Measurements from ENCODE around the gene GLRA1.

The GLRA1 gene

DNA sequence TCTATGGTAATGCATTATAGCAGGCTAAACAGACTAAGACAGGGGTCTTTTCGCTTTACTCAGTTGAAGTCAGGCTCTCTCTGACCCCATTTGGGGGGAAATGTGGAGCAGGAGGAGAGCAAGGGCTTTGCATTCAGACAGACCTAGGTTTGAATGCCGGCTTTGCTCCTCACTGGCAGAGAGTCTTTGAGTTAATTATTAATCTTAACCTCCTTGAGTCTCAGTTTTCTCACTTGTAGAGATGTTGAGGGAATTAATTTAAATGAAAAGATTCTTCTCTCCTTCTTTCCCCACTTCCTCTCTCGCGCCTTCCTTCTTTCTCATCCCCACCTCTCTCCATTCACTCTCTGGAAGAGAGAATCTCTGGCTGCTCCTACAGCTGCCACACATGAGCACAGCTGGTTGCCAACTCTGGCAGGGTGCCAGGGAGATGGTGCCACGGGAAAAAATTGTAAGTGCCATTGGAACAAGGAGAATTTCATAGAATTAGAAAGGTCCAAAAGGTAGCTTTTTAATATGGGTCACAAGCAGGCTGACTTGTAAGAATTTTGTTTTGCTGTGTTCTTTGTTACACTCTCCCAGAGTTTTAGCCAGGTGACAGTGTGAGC is 25.2 kb upstream of the GLRA1 start:
- Histone ChIP-seq H3K4me3 (ENCODE audit: low read depth in 1 of 2, low read length in 2 of 2) (no peak overlapping the region), H3K9me3 (ENCODE audit: control insufficient read depth in 1 of 2, low read length in 2 of 2) (peaks cover 0 to 4% of the 10 kb centered on the region in 2 donors), H3K27me3 (ENCODE audit: low read depth, low read length) (no peaks in the 10 kb centered on the region), H3K27ac (ENCODE audit: low read length) (no peak overlapping the region), H3K4me1 (ENCODE audit: control insufficient read depth in 1 of 2, insufficient read depth in 2 of 2, low read length in 2 of 2) (no peaks in the 10 kb centered on the region), H3K36me3 (ENCODE audit: control insufficient read depth in 1 of 2, insufficient read depth in 2 of 2, low read length in 2 of 2) (no peaks in the 10 kb centered on the region)

DNA sequence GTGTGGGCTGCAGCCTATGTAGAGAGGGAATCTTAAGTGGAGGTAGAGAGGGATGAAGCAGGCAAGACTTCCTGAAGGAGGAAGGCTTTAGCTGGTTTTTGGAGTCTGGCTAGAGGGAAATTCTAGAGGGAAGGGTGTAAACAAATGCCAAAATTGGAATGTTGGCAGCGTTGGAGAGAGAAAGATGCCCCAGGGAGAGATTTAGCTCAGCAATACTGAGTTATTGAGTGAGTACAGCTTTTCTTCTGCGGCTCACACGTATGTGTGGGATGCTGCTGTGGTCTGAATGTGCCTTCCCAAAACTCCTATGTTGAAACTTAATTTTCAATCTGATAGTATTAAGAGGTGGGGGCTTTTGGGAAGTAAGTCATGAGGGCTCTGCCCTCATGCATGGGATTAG is 24.5 kb upstream of the GLRA1 start:
- Histone ChIP-seq H3K4me1 (ENCODE audit: control insufficient read depth in 1 of 2, insufficient read depth in 2 of 2, low read length in 2 of 2) (no peaks in the 10 kb centered on the region), H3K27ac (ENCODE audit: low read length) (no peak overlapping the region), H3K4me3 (ENCODE audit: low read depth in 1 of 2, low read length in 2 of 2) (no peak overlapping the region), H3K27me3 (ENCODE audit: low read depth, low read length) (no peaks in the 10 kb centered on the region), H3K9me3 (ENCODE audit: control insufficient read depth in 1 of 2, low read length in 2 of 2) (peaks cover 0 to 4% of the 10 kb centered on the region in 2 donors), H3K36me3 (ENCODE audit: control insufficient read depth in 1 of 2, insufficient read depth in 2 of 2, low read length in 2 of 2) (no peaks in the 10 kb centered on the region)

DNA sequence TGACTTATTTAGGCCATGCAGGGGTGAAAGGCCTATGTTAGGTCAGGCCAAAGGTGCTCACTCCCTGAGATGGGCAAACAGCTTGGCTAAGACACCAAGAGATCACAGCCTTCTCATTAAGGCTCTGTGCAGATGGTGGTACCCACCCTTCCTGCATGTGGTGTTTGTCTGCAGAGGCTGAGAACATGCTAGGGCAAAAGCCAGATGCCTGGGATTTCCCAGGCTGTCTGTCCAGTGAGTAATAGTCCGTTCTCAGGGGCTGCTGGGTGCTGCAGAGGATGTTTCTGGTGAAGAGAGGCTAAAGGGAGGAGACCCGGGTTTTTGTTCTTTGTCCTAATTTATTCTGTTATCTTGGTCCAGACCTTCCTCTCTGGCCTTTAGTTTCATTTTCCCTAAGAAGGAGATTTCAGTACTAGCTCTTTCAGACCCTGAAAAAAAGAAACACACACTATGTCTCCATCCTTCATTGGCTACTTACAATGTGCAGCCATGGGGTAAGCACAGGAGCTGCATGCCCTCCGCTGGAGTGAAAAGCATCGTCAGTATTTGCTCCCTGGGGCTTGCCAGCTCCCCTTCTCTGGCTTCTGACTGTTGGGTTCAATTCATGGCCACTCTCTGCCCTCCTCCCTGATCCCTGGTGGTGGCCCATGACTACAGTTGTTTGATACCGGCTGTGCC is 23.4 kb upstream of the GLRA1 start:
- Histone ChIP-seq H3K4me3 (ENCODE audit: low read depth in 1 of 2, low read length in 2 of 2) (no peak overlapping the region), H3K27ac (ENCODE audit: low read length) (no peak overlapping the region), H3K9me3 (ENCODE audit: control insufficient read depth in 1 of 2, low read length in 2 of 2) (no peaks in the 10 kb centered on the region), H3K27me3 (ENCODE audit: low read depth, low read length) (no peaks in the 10 kb centered on the region), H3K4me1 (ENCODE audit: control insufficient read depth in 1 of 2, insufficient read depth in 2 of 2, low read length in 2 of 2) (no peaks in the 10 kb centered on the region), H3K36me3 (ENCODE audit: control insufficient read depth in 1 of 2, insufficient read depth in 2 of 2, low read length in 2 of 2) (no peaks in the 10 kb centered on the region)

DNA sequence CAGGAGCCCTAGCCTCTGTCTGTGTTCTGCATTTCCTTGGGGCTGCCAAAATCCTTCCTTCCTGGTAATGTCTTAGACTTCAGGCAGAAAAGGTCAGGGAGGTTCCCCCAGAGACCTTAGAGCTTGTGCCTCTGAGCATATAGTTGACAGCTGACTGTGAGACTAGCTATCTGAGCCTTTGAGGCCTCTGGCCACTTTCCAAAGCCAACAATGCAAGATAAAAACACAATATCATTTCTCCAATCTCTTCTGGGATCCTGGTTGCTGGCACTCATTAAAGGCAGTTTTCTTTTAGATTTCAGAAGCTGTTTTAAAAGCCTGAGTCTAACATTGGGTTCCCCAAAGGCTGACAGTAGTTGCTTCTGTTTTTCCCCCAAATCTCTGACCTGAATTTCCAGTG is 13.2 kb upstream of the GLRA1 start:
- H3K4me1 ChIP-seq (ENCODE audit: control insufficient read depth in 1 of 2, insufficient read depth in 2 of 2, low read length in 2 of 2) = no peaks in the 10 kb centered on the region
- no peaks in the 10 kb centered on the region for H3K27me3 ChIP-seq (ENCODE audit: low read depth, low read length)
- no peaks in the 10 kb centered on the region for H3K36me3 ChIP-seq (ENCODE audit: control insufficient read depth in 1 of 2, insufficient read depth in 2 of 2, low read length in 2 of 2)
- H3K4me3 ChIP-seq (ENCODE audit: low read depth in 1 of 2, low read length in 2 of 2) = no peak overlapping the region
- no peak overlapping the region for H3K27ac ChIP-seq (ENCODE audit: low read length)
- H3K9me3 ChIP-seq (ENCODE audit: control insufficient read depth in 1 of 2, low read length in 2 of 2) = no peaks in the 10 kb centered on the region

DNA sequence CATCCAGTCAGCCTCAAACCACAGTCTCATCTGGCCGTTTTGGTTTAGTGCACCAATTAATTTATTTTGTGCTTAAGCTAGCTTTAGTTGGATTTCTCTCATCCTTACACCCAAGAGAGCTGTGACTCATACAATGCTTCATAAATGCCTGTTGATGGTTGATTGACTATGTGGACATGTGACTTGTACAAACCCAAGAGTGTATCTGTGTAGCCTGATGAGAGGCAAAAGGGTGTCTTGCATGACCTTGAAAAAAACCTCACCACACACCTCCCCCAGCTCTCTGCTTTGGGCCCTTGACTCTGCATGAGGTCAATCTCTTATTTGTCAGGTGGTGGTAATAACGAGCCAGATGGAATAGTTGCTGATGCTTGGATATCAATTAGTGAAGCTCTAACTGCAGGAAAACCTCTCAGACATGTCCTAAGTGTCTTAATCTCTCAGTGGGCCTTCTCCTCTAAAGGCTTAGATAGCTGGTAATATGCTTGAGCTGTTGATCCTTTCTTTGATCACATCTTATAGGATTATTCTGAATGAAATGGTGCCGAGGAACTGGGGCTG is 10.6 kb upstream of the GLRA1 start:
- Histone ChIP-seq H3K4me1 (ENCODE audit: control insufficient read depth in 1 of 2, insufficient read depth in 2 of 2, low read length in 2 of 2) (no peaks in the 10 kb centered on the region), H3K27me3 (ENCODE audit: low read depth, low read length) (no peaks in the 10 kb centered on the region), H3K27ac (ENCODE audit: low read length) (no peak overlapping the region), H3K4me3 (ENCODE audit: low read depth in 1 of 2, low read length in 2 of 2) (no peak overlapping the region), H3K9me3 (ENCODE audit: control insufficient read depth in 1 of 2, low read length in 2 of 2) (peaks cover 4 to 14% of the 10 kb centered on the region in 2 donors), H3K36me3 (ENCODE audit: control insufficient read depth in 1 of 2, insufficient read depth in 2 of 2, low read length in 2 of 2) (no peaks in the 10 kb centered on the region)

DNA sequence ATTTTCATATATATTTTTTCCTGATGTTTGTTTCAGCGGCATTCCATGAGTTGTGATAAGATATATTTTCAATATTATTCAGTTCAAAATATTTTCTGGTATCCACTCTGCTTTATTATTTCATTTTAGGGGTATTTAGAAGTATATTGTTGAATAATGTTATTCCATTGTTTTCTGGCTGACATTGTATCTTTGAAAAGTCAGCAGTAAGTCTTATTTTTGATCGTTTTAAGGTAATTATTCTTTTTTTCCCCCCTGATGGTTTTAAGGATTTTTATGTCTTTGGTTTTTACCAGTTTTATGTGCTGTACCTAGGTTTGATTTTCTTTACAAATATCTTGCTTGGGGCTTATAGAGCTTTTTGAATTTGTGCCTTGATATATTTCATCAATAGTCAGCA is 6.6 kb upstream of the GLRA1 start:
- H3K4me1 ChIP-seq (ENCODE audit: control insufficient read depth in 1 of 2, insufficient read depth in 2 of 2, low read length in 2 of 2) = no peaks in the 10 kb centered on the region

DNA sequence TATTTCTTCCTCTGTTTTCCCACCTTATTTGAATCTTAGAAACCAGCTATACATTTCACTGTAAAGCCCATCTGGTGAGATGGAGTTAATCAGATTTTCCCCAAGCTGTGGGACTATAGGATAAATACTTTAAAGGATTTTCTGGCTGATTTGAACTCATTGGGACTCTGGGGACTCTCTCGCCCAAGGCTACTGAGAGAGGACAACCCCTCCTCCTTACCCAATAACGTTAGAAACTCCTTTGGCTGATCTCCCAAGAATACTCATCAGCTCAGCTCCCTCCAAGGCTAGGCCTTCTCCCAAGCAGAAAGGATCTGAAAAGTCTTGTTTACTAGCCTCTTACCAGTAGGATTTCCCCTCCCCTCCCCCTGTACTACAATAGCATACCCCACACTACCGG is 1.5 kb upstream of the GLRA1 start:
- Histone ChIP-seq H3K9me3 (ENCODE audit: control insufficient read depth in 1 of 2, low read length in 2 of 2) (peaks cover 0 to 4% of the 10 kb centered on the region in 2 donors), H3K27ac (ENCODE audit: low read length) (no peak overlapping the region), H3K27me3 (ENCODE audit: low read depth, low read length) (no peaks in the 10 kb centered on the region), H3K4me3 (ENCODE audit: low read depth in 1 of 2, low read length in 2 of 2) (no peak overlapping the region), H3K4me1 (ENCODE audit: control insufficient read depth in 1 of 2, insufficient read depth in 2 of 2, low read length in 2 of 2) (no peaks in the 10 kb centered on the region), H3K36me3 (ENCODE audit: control insufficient read depth in 1 of 2, insufficient read depth in 2 of 2, low read length in 2 of 2) (no peaks in the 10 kb centered on the region)

More for the DNA sequence above, 6.6 kb upstream of the GLRA1 start:
- peaks cover 4 to 14% of the 10 kb centered on the region in 2 donors for H3K9me3 ChIP-seq (ENCODE audit: control insufficient read depth in 1 of 2, low read length in 2 of 2)
- H3K27ac ChIP-seq (ENCODE audit: low read length) = no peak overlapping the region
- H3K4me3 ChIP-seq (ENCODE audit: low read depth in 1 of 2, low read length in 2 of 2) = no peak overlapping the region
- no peaks in the 10 kb centered on the region for H3K36me3 ChIP-seq (ENCODE audit: control insufficient read depth in 1 of 2, insufficient read depth in 2 of 2, low read length in 2 of 2)
- no peaks in the 10 kb centered on the region for H3K27me3 ChIP-seq (ENCODE audit: low read depth, low read length)

DNA sequence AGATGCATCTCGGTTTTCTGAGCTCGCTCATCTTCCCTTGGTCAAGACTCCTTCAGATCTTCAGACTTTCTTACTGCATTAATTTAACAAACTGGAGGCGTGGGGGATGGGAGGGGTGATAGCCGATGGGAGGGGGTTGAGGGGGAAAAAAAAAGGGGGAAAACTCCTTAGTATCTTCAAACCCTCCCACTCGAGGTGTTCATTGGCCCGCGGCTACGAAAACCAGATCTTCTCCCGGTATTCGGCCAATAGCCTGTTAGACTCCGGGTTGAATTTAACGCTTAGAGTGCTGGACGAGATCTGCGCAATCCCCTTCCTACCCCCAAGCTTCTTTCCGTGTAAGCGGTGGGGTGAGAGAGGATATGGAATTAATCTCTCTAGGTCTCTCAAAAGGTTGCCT is 689 bp upstream of the GLRA1 start:
- no peaks in the 10 kb centered on the region for H3K36me3 ChIP-seq (ENCODE audit: control insufficient read depth in 1 of 2, insufficient read depth in 2 of 2, low read length in 2 of 2)
- H3K27me3 ChIP-seq (ENCODE audit: low read depth, low read length) = no peaks in the 10 kb centered on the region
- no peak overlapping the region for H3K27ac ChIP-seq (ENCODE audit: low read length)
- H3K9me3 ChIP-seq (ENCODE audit: control insufficient read depth in 1 of 2, low read length in 2 of 2) = no peaks in the 10 kb centered on the region
- no peaks in the 10 kb centered on the region for H3K4me1 ChIP-seq (ENCODE audit: control insufficient read depth in 1 of 2, insufficient read depth in 2 of 2, low read length in 2 of 2)
- H3K4me3 ChIP-seq (ENCODE audit: low read depth in 1 of 2, low read length in 2 of 2) = no peak overlapping the region

DNA sequence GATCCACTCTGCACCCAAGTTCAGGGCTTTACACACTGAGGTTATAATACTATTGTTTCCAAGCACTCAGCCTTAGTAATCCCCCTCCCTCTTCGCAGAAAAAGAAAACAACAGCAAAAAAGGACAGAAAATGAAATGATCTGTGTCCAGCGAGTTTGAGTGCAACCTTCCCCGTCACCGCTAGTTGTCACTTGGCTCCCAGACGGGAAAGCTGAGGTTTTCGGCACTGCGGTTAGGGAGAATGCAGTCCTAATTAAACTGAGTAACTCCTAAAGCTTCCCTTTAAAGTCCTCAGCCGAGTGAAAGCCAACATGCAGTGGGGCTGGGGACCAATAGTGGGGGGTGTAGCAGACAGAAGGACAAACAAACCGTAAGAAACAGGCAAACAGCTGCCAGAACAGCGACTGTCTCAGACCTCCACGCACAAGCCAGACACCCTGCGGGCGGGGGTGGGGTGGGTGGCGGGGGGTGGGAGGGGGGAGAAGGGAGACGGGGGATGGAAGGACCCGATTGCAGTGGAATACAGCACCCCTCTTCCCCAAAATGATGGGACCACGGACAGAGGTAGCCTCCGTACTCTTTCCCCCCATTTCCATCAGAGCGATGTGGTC is 680 bp downstream of the GLRA1 start:
- H3K4me1 ChIP-seq (ENCODE audit: control insufficient read depth in 1 of 2, insufficient read depth in 2 of 2, low read length in 2 of 2) = no peaks in the 10 kb centered on the region
- H3K9me3 ChIP-seq (ENCODE audit: control insufficient read depth in 1 of 2, low read length in 2 of 2) = no peaks in the 10 kb centered on the region
- H3K27ac ChIP-seq (ENCODE audit: low read length) = no peak overlapping the region
- H3K4me3 ChIP-seq (ENCODE audit: low read depth in 1 of 2, low read length in 2 of 2) = no peak overlapping the region
- no peaks in the 10 kb centered on the region for H3K36me3 ChIP-seq (ENCODE audit: control insufficient read depth in 1 of 2, insufficient read depth in 2 of 2, low read length in 2 of 2)
- H3K27me3 ChIP-seq (ENCODE audit: low read depth, low read length) = no peaks in the 10 kb centered on the region

DNA sequence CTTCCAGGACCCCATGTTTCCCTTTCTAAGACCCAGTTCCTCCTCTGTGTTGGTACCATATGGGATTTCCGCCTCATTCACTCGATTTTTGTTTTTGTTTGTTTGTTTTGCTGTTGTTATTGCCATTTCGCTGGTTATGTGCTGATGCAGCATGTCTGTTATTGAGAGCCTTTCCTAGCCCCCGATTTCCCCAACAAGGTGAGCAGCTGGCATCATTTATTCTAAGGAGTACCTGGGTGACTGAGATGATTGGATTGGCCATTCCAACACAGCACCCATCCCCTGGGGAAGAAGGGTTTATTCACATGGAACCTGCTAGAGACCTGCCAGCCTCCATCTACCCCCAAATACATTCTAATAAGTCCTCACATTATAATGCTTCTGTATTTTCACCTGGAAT is 2.7 kb downstream of the GLRA1 start:
- Histone ChIP-seq H3K9me3 (ENCODE audit: control insufficient read depth in 1 of 2, low read length in 2 of 2) (no peaks in the 10 kb centered on the region), H3K27me3 (ENCODE audit: low read depth, low read length) (no peaks in the 10 kb centered on the region), H3K4me3 (ENCODE audit: low read depth in 1 of 2, low read length in 2 of 2) (no peak overlapping the region), H3K27ac (ENCODE audit: low read length) (no peak overlapping the region), H3K4me1 (ENCODE audit: control insufficient read depth in 1 of 2, insufficient read depth in 2 of 2, low read length in 2 of 2) (no peaks in the 10 kb centered on the region), H3K36me3 (ENCODE audit: control insufficient read depth in 1 of 2, insufficient read depth in 2 of 2, low read length in 2 of 2) (no peaks in the 10 kb centered on the region)

DNA sequence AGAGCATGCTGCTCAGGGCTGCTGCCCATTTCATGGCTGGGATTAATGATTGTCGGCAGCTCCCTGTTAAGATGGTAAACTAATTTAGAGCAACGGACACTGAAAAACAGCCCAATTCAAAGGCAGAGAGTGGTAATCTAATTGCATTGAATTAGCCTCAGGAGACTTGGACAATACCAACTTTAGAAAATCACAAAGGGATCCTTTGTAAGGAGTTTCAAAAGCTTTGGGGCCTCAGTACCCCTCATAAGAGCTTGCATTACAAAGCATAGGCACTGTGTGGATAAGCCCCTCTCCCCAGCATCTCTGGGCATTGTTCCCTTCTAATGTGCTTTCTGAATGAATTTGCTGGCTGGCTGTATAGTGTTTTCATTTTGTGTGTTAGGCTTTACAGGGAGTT is 6.7 kb downstream of the GLRA1 start:
- Histone ChIP-seq H3K4me3 (ENCODE audit: low read depth in 1 of 2, low read length in 2 of 2) (no peak overlapping the region), H3K9me3 (ENCODE audit: control insufficient read depth in 1 of 2, low read length in 2 of 2) (no peaks in the 10 kb centered on the region), H3K27me3 (ENCODE audit: low read depth, low read length) (no peaks in the 10 kb centered on the region), H3K36me3 (ENCODE audit: control insufficient read depth in 1 of 2, insufficient read depth in 2 of 2, low read length in 2 of 2) (no peaks in the 10 kb centered on the region), H3K4me1 (ENCODE audit: control insufficient read depth in 1 of 2, insufficient read depth in 2 of 2, low read length in 2 of 2) (no peaks in the 10 kb centered on the region), H3K27ac (ENCODE audit: low read length) (no peak overlapping the region)
